PFSK-1 (cell line): ENCODE measurements around the gene ABCF3.

Source experiments
- FOXP2 ChIP-seq: optimal IDR thresholded peaks from 2 replicates; pipeline ENCODE3; 2011; ENCODE audit warnings: borderline replicate concordance, control low read depth, inconsistent platforms; ENCODE audit not compliant: insufficient read depth; ENCODE audit errors: extremely low read length, extremely low read depth
- POLR2AphosphoS5 ChIP-seq: IDR thresholded peaks from 2 replicates; pipeline ENCODE4 v1.6.1; 2012; ENCODE audit warnings: low read depth, mild to moderate bottlenecking, control low read depth, low read length, moderate library complexity
- REST ChIP-seq, 2 experiments: IDR thresholded peaks; 2 replicates each; pipeline versions ENCODE4 v1.6.1 to v1.8.0; 2011 to 2012; ENCODE audit warnings: low read depth in 2 of 2, low read length in 2 of 2, control low read depth in 1 of 2, inconsistent platforms in 1 of 2, mild to moderate bottlenecking in 1 of 2, moderate library complexity in 1 of 2; ENCODE audit not compliant: insufficient read depth in 1 of 2
- SIN3A ChIP-seq: IDR thresholded peaks from 2 replicates; pipeline ENCODE4 v1.6.1; 2012; ENCODE audit warnings: mild to moderate bottlenecking, low read length, moderate library complexity, borderline replicate concordance; ENCODE audit not compliant: insufficient read depth
- TAF1 ChIP-seq: IDR thresholded peaks from 2 replicates; pipeline ENCODE4 v1.6.1; 2012; ENCODE audit warnings: low read length, control low read depth, borderline replicate concordance; ENCODE audit not compliant: insufficient read depth

ABCF3 gene

GRCh38 chr3:184222521-184222920, 36.5 kb downstream of the ABCF3 start:
- no peak for TF ChIP-seq TAF1
- TF ChIP-seq FOXP2 = no peak
- no peak for TF ChIP-seq SIN3A
- TF ChIP-seq REST (IDR thresholded peaks at IDR 0.05; ENCODE audit: insufficient read depth in 1 of 2, low read depth in 2 of 2, low read length in 2 of 2) = no peak
- no peak for TF ChIP-seq POLR2AphosphoS5

- TF ChIP-seq TAF1 (no peak), POLR2AphosphoS5 (no peak), REST (IDR thresholded peaks at IDR 0.05; ENCODE audit: insufficient read depth in 1 of 2, low read depth in 2 of 2, low read length in 2 of 2) (no peak), FOXP2 (no peak), SIN3A (no peak)
These were observed 37.9 kb downstream of the ABCF3 start for GRCh38 chr3:184223946-184224345.

- TF ChIP-seq POLR2AphosphoS5 (no peak), REST (IDR thresholded peaks at IDR 0.05; ENCODE audit: insufficient read depth in 1 of 2, low read depth in 2 of 2, low read length in 2 of 2) (no peak), SIN3A (no peak), TAF1 (no peak), FOXP2 (no peak)
These were observed 41.5 kb downstream of the ABCF3 start for GRCh38 chr3:184227481-184227935.

GRCh38 chr3:184228376-184229137, 42.6 kb downstream of the ABCF3 start:
- no peak for TF ChIP-seq POLR2AphosphoS5
- TF ChIP-seq REST (IDR thresholded peaks at IDR 0.05; ENCODE audit: insufficient read depth in 1 of 2, low read depth in 2 of 2, low read length in 2 of 2) = no peak
- no peak for TF ChIP-seq SIN3A
- TF ChIP-seq TAF1 = no peak
- no peak for TF ChIP-seq FOXP2
